OCI-LY3 (cell line): ENCODE data around the gene PPP2R5B.

ENCODE experiments used
- H2AFZ ChIP-seq: fragments of 200-600, 300-600 bp; shearing (Covaris generic); 2 replicates; pipeline ENCODE4 v1.6.0; 2014; ENCODE audit warnings: antibody characterized with exemption, low read depth, low read length
- H3K27ac ChIP-seq: fragments of 200-600, 300-600 bp; sonication (generic); 2 replicates; pipeline ENCODE4 v1.5.1; 2014; ENCODE audit warnings: mild to moderate bottlenecking, low read length, moderate library complexity, mixed read lengths
- H3K27me3 ChIP-seq: fragments of 200-600, 300-600 bp; sonication (generic); 2 replicates; pipeline ENCODE4 v1.6.1; 2014; ENCODE audit warnings: low read depth, low read length, mixed read lengths
- H3K36me3 ChIP-seq: fragments of 200-600, 300-600 bp; sonication (generic); replicated peaks from 2 replicates; pipeline ENCODE3; 2014; ENCODE audit warnings: low read depth, low read length, mixed read lengths
- H3K4me1 ChIP-seq: fragments of 300-600, 200-600 bp; sonication (generic); 2 replicates; pipeline ENCODE4 v1.6.1; 2014; ENCODE audit warnings: low read length, mixed read lengths
- H3K4me2 ChIP-seq: fragments of 200-600, 300-600 bp; sonication (generic); 2 replicates; pipeline ENCODE4 v1.6.1; 2014; ENCODE audit warnings: low read length, mixed read lengths
- H3K4me3 ChIP-seq: fragments of 300-600, 200-600 bp; sonication (generic); 2 replicates; pipeline ENCODE4 v1.5.1; 2014; ENCODE audit warnings: antibody characterized with exemption, mild to moderate bottlenecking, low read length, moderate library complexity
- H3K79me2 ChIP-seq: fragments of 300-600, 200-600 bp; shearing (Covaris generic); 2 replicates; pipeline ENCODE4 v1.6.1; 2014; ENCODE audit warnings: mild to moderate bottlenecking, low read length, mixed read lengths
- H3K9ac ChIP-seq: fragments of 300-600, 200-600 bp; shearing (Covaris generic); 2 replicates; pipeline ENCODE4 v1.6.0; 2014; ENCODE audit warnings: mild to moderate bottlenecking, low read length, moderate library complexity
- H3K9me3 ChIP-seq: fragments of 200-600, 300-600 bp; shearing (Covaris generic); 2 replicates; pipeline ENCODE4 v1.6.1; 2014; ENCODE audit warnings: low read length, mixed read lengths; ENCODE audit not compliant: insufficient read depth
- H4K20me1 ChIP-seq: fragments of 200-600, 300-600 bp; sonication (generic); 2 replicates; pipeline ENCODE4 v1.6.1; 2016; ENCODE audit warnings: low read length, mixed read lengths; ENCODE audit not compliant: insufficient read depth
- EZH2phosphoT487 ChIP-seq: fragments of 200-600 bp; shearing (Covaris generic); IDR thresholded peaks from 2 replicates; pipeline ENCODE4 v1.6.1; 2018; ENCODE audit warnings: antibody characterized with exemption, mixed run types, low read depth
- TF ChIP-seq, protein P1 (sequence below): fragments of 200-600, 300-600 bp; sonication (generic); IDR thresholded peaks from 2 replicates; pipeline ENCODE4 v1.5.1; 2014; ENCODE audit warnings: antibody characterized with exemption, low read length, low read depth

The PPP2R5B gene

GRCh38 chr11:64905516-64906313 is 18.8 kb upstream of the PPP2R5B start:
- H3K36me3 ChIP-seq = peaks cover 13% of the 10 kb centered on the region

DNA sequence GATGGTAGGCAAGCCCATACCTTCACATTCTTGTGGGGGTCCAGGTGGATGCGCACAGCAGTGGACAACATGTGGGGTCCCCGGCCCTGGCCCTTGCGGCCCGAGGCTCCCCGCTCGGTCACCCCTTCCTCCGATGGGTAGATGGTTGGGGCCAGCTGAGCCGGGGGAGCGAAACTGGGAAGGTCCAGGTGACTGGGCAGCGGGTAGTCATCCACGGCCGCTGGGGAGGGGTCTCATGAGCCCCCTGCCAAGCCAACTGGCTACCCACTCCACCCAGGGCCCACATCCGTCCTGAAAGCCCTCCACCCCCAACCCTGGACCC is 18.2 kb upstream of the PPP2R5B start:
- no peaks in the 10 kb centered on the region for H4K20me1 ChIP-seq
- H3K27me3 ChIP-seq = no peaks in the 10 kb centered on the region
- H3K4me2 ChIP-seq = no peak overlapping the region
- no peaks in the 10 kb centered on the region for H3K79me2 ChIP-seq
- H3K4me1 ChIP-seq = no peaks in the 10 kb centered on the region
- H3K4me3 ChIP-seq = no peak overlapping the region
- TF ChIP-seq, protein P1, sequence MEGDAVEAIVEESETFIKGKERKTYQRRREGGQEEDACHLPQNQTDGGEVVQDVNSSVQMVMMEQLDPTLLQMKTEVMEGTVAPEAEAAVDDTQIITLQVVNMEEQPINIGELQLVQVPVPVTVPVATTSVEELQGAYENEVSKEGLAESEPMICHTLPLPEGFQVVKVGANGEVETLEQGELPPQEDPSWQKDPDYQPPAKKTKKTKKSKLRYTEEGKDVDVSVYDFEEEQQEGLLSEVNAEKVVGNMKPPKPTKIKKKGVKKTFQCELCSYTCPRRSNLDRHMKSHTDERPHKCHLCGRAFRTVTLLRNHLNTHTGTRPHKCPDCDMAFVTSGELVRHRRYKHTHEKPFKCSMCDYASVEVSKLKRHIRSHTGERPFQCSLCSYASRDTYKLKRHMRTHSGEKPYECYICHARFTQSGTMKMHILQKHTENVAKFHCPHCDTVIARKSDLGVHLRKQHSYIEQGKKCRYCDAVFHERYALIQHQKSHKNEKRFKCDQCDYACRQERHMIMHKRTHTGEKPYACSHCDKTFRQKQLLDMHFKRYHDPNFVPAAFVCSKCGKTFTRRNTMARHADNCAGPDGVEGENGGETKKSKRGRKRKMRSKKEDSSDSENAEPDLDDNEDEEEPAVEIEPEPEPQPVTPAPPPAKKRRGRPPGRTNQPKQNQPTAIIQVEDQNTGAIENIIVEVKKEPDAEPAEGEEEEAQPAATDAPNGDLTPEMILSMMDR = no peak
- no peak for TF ChIP-seq EZH2phosphoT487
- no peak overlapping the region for H2AFZ ChIP-seq
- H3K27ac ChIP-seq = no peak overlapping the region
- H3K36me3 ChIP-seq = peaks cover 13% of the 10 kb centered on the region
- H3K9ac ChIP-seq = no peak overlapping the region
- no peaks in the 10 kb centered on the region for H3K9me3 ChIP-seq

More at GRCh38 chr11:64905516-64906313, 18.8 kb upstream of the PPP2R5B start:
- H3K27ac ChIP-seq = no peak overlapping the region
- H3K9ac ChIP-seq = no peak overlapping the region
- TF ChIP-seq, protein P1 = no peak
- no peak for TF ChIP-seq EZH2phosphoT487
- no peaks in the 10 kb centered on the region for H3K27me3 ChIP-seq
- no peaks in the 10 kb centered on the region for H4K20me1 ChIP-seq
- H3K4me3 ChIP-seq = no peak overlapping the region
- H3K4me2 ChIP-seq = no peak overlapping the region
- H3K4me1 ChIP-seq = peaks cover 2% of the 10 kb centered on the region; the same call in 1 of the 2 replicates
- no peaks in the 10 kb centered on the region for H3K79me2 ChIP-seq
- no peak overlapping the region for H2AFZ ChIP-seq
- H3K9me3 ChIP-seq = no peaks in the 10 kb centered on the region

DNA sequence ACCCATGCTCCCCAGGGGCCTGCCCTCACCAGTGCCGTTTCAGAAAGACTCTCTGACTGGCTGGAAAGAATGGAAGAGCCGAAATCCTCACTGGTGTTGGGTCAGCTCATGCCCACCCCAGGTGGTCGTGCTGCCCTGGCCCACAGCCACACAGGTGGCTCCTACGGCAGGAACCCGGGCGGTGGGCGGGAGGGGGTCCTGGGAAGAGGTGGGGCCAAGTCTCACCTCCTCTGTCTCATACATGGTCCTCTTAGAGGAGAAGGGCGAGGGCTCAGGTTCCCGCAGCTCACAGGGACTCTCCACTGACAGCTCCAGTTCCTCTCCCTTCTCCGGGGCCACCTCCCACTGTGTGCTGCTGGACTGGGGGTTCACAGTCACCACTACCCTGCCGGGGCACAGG is 15.7 kb upstream of the PPP2R5B start:
- peaks cover 20% of the 10 kb centered on the region for H3K36me3 ChIP-seq
- no peak overlapping the region for H3K4me3 ChIP-seq
- H3K9ac ChIP-seq = no peak overlapping the region
- no peak overlapping the region for H3K27ac ChIP-seq
- no peaks in the 10 kb centered on the region for H4K20me1 ChIP-seq
- no peak overlapping the region for H2AFZ ChIP-seq
- no peaks in the 10 kb centered on the region for H3K9me3 ChIP-seq
- no peak for TF ChIP-seq EZH2phosphoT487
- TF ChIP-seq, protein P1 = no peak
- H3K4me2 ChIP-seq = no peak overlapping the region
- H3K79me2 ChIP-seq = no peaks in the 10 kb centered on the region
- H3K4me1 ChIP-seq = no peaks in the 10 kb centered on the region
- H3K27me3 ChIP-seq = no peaks in the 10 kb centered on the region

DNA sequence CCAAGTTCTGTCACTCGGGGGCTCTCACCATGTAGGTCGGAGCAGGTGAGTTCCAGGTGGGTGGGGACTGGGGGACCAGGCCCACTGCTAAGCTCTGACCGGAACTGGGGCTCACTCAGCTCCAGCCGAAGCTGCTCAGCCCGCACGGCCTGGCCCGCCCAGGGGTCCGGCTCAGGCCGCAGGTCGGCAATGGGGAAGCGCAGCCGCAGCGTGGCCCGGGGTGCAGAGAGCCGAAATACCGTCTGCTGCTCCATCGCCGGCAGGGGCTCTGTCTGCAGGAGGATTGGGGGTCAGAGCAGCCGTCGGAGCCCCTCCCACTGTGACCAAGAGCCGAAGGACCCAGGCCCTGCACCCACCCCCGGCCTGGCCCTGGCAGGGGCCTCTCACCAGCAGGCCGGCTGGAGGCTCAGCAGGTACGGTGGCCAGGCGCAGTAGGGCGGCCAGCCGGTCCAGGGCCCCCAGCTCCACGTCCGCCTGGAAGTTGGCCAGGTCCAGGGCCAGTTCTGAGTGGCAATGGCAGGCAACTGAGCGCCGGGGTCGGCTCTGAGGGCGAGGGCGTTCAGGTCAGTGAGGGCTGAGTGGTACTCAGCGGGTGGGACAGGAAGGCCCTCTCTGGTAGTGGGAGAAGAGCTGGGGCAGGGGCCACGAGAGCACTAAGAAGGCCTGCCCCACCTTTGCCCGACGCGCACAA is 14.7 kb upstream of the PPP2R5B start:
- H3K9me3 ChIP-seq = no peaks in the 10 kb centered on the region
- H3K4me2 ChIP-seq = no peak overlapping the region
- no peak overlapping the region for H3K9ac ChIP-seq
- H3K4me3 ChIP-seq = no peak overlapping the region
- no peaks in the 10 kb centered on the region for H3K27me3 ChIP-seq
- no peak overlapping the region for H2AFZ ChIP-seq
- no peaks in the 10 kb centered on the region for H4K20me1 ChIP-seq
- no peaks in the 10 kb centered on the region for H3K79me2 ChIP-seq
- H3K36me3 ChIP-seq = peaks cover 20% of the 10 kb centered on the region
- TF ChIP-seq, protein P1 = no peak
- TF ChIP-seq EZH2phosphoT487 = no peak
- no peaks in the 10 kb centered on the region for H3K4me1 ChIP-seq
- no peak overlapping the region for H3K27ac ChIP-seq
